ENCODE measurements around the gene HS2ST1. TPM values are rescaled to one million over a fixed set of nuclear protein-coding genes. Genes with fewer than 3 reads are reported as not detected.
"Not testable (repeated sequence)": the region's sequence is repeated elsewhere in the genome, so short reads cannot be mapped to it uniquely, and the experiment has no call there.

HS2ST1 gene
- total RNA-seq, 3 donors from 2014 or later = 20.9 to 24.5 (median 21.7) TPM

- Histone ChIP-seq H3K9me3 (no peaks in the 10 kb centered on the region), H3K4me1 (ENCODE audit: low read depth) (no peaks in the 10 kb centered on the region), H3K36me3 (ENCODE audit: low read depth) (no peaks in the 10 kb centered on the region), H3K4me3 (no peak overlapping the region)
- TF ChIP-seq CTCF (IDR thresholded peaks at IDR 0.05) = peak; percentile 17
- intact Hi-C loops (cut with DNase I, micrococcal nuclease) = no loop called here
- DNase-seq = peak in 1 of 3 donors; percentile 10
- peak; percentile 78 for ATAC-seq
These were observed 110.6 kb downstream of the HS2ST1 start for GRCh38 chr1:87024936-87025540.

DNA sequence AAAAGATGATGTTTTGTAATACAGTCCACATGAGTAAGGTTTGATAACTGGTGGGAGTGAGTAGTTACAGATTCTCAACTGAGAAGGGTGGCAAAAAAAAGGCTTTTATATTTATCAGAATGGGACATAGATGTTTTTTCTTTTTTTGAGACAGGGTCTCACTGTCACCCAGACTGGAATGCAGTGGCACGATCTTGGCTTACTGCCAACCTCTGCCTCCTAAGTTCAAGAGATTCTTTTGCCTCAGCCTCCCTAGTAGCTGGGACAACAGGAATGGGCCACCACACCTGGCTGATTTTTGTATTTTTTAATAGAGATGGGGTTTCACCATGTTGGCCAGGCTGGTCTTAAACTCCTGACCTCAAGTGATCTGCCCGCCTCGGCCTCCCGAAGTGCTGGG lies 113.1 kb downstream of the HS2ST1 start:
- ATAC-seq; intact Hi-C loops (cut with DNase I, micrococcal nuclease): not testable (repeated sequence)

GRCh38 chr1:87028576-87028975 lies 114.1 kb downstream of the HS2ST1 start:
- Histone ChIP-seq H3K9me3 (no peaks in the 10 kb centered on the region), H3K4me3 (no peak overlapping the region), H3K36me3 (ENCODE audit: low read depth) (no peaks in the 10 kb centered on the region), H3K4me1 (ENCODE audit: low read depth) (no peaks in the 10 kb centered on the region)
- intact Hi-C loops (cut with DNase I, micrococcal nuclease) = no loop called here
- TF ChIP-seq CTCF (IDR thresholded peaks at IDR 0.05) = no peak
- DNase-seq (no peak), ATAC-seq (no peak)

More for the DNA sequence above, 113.1 kb downstream of the HS2ST1 start:
- DNase-seq; H3K36me3 ChIP-seq (ENCODE audit: low read depth); H3K4me1 ChIP-seq (ENCODE audit: low read depth); H3K4me3 ChIP-seq; H3K9me3 ChIP-seq: not testable (repeated sequence)

- Histone ChIP-seq H3K9me3 (no peaks in the 10 kb centered on the region), H3K4me3 (no peak overlapping the region), H3K4me1 (ENCODE audit: low read depth) (no peaks in the 10 kb centered on the region), H3K36me3 (ENCODE audit: low read depth) (no peaks in the 10 kb centered on the region)
- intact Hi-C loops (cut with DNase I, micrococcal nuclease) = no loop called here
- DNase-seq = no peak
- no peak for ATAC-seq
- no peak for TF ChIP-seq CTCF (IDR thresholded peaks at IDR 0.05)
These were observed 116.6 kb downstream of the HS2ST1 start for GRCh38 chr1:87030740-87031690.

- ATAC-seq = no peak
- Histone ChIP-seq H3K9me3 (no peaks in the 10 kb centered on the region), H3K36me3 (ENCODE audit: low read depth) (no peaks in the 10 kb centered on the region), H3K4me3 (no peak overlapping the region), H3K4me1 (ENCODE audit: low read depth) (no peaks in the 10 kb centered on the region)
- no peak for TF ChIP-seq CTCF (IDR thresholded peaks at IDR 0.05)
- intact Hi-C loops (cut with DNase I, micrococcal nuclease) = no loop called here
- DNase-seq = no peak
These were observed 119.9 kb downstream of the HS2ST1 start for GRCh38 chr1:87034351-87034750.

DNA sequence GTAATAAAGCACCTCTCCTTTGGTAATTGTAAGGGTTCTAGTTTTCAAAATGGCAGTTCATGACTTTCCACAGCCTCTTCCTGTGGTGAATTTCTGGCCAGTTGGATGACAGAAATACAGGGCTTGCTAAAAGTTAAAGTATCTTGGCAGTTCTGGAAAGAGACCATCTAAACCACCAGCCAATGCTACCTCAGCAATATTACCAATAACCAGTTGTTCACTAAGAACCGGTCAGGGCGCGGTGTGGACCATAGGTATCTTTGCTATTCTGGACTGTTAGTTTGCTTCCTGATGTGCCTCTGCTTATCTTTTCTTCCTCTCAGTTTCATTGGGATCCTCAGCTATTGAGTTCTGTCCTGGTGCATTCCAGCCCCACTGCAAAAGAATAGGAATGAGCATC lies 124.7 kb downstream of the HS2ST1 start:
- intact Hi-C loops (cut with DNase I, micrococcal nuclease) = no loop called here
- Histone ChIP-seq H3K4me3 (no peak overlapping the region), H3K9me3 (no peaks in the 10 kb centered on the region), H3K36me3 (ENCODE audit: low read depth) (no peaks in the 10 kb centered on the region), H3K4me1 (ENCODE audit: low read depth) (no peaks in the 10 kb centered on the region)
- DNase-seq (no peak), ATAC-seq (no peak)
- no peak for TF ChIP-seq CTCF (IDR thresholded peaks at IDR 0.05)

All from mucosa of descending colon (tissue), 3 donors.